H9 (cell line): ENCODE results near the gene ZNF474. TPM values are rescaled to one million over a fixed set of nuclear protein-coding genes. Genes with fewer than 3 reads are reported as not detected.

ENCODE experiments used
- DNase-seq: peaks from one replicate; pipeline ENCODE4 v3.0.0-alpha.2; 2017
- H2AFZ ChIP-seq: one replicate; pipeline ENCODE4 v1.6.1; 2013; ENCODE audit warnings: mild to moderate bottlenecking, low read length, control low read depth, moderate library complexity
- H2AK5ac ChIP-seq: 2 replicates; pipeline ENCODE4 v1.6.1; 2013; ENCODE audit warnings: low read length, control low read depth, mixed read lengths; ENCODE audit not compliant: insufficient read length
- H2BK120ac ChIP-seq: one replicate; pipeline ENCODE4 v1.6.1; 2013; ENCODE audit warnings: low read depth, mild to moderate bottlenecking, low read length, control low read depth, inconsistent platforms; ENCODE audit not compliant: poor library complexity, severe bottlenecking
- H2BK12ac ChIP-seq: 2 replicates; pipeline ENCODE4 v1.6.1; 2013; ENCODE audit warnings: low read length, control low read depth, mixed read lengths, low read depth; ENCODE audit not compliant: insufficient read length
- H2BK15ac ChIP-seq: 2 replicates; pipeline ENCODE4 v1.6.1; 2013; ENCODE audit warnings: low read depth, low read length, control low read depth
- H2BK20ac ChIP-seq: one replicate; pipeline ENCODE4 v1.6.1; 2013; ENCODE audit warnings: low read depth, mild to moderate bottlenecking, low read length, control low read depth, inconsistent platforms; ENCODE audit not compliant: poor library complexity, severe bottlenecking
- H2BK5ac ChIP-seq: 2 replicates; pipeline ENCODE4 v1.6.1; 2013; ENCODE audit warnings: low read length, control low read depth, mixed read lengths; ENCODE audit not compliant: insufficient read length
- H3K14ac ChIP-seq: 2 replicates; pipeline ENCODE4 v1.6.1; 2013; ENCODE audit warnings: low read length, control low read depth; ENCODE audit not compliant: insufficient read depth
- H3K18ac ChIP-seq: 2 replicates; pipeline ENCODE4 v1.6.1; 2013; ENCODE audit warnings: low read depth, mild to moderate bottlenecking, mixed read lengths, low read length, control low read depth; ENCODE audit not compliant: insufficient read length
- H3K23ac ChIP-seq: 2 replicates; pipeline ENCODE4 v1.6.1; 2013; ENCODE audit warnings: low read length, control low read depth, mixed read lengths, low read depth; ENCODE audit not compliant: insufficient read length
- H3K23me2 ChIP-seq: 2 replicates; pipeline ENCODE4 v1.6.1; 2013; ENCODE audit warnings: low read depth, mild to moderate bottlenecking, mixed read lengths, low read length, control low read depth; ENCODE audit not compliant: insufficient read length, poor library complexity, severe bottlenecking
- H3K27ac ChIP-seq: 2 replicates; pipeline ENCODE4 v1.5.1; 2013; ENCODE audit warnings: low read length, control low read depth, mixed read lengths, low read depth; ENCODE audit not compliant: insufficient read length
- H3K27me3 ChIP-seq: 2 replicates; pipeline ENCODE4 v1.6.1; 2013; ENCODE audit warnings: low read length, control low read depth, inconsistent platforms; ENCODE audit not compliant: insufficient read depth
- H3K4ac ChIP-seq: 2 replicates; pipeline ENCODE4 v1.6.1; 2013; ENCODE audit warnings: low read depth, mild to moderate bottlenecking, control low read depth, inconsistent platforms, low read length, moderate library complexity
- H3K4me1 ChIP-seq: 2 replicates; pipeline ENCODE4 v1.6.1; 2013; ENCODE audit warnings: low read length, control low read depth, inconsistent platforms; ENCODE audit not compliant: insufficient read depth
- H3K4me2 ChIP-seq: 2 replicates; pipeline ENCODE4 v1.6.1; 2013; ENCODE audit warnings: low read length, control low read depth, mixed read lengths; ENCODE audit not compliant: insufficient read length, insufficient read depth
- H3K56ac ChIP-seq: 2 replicates; pipeline ENCODE4 v1.6.1; 2013; ENCODE audit warnings: low read depth, mild to moderate bottlenecking, mixed read lengths, low read length, control low read depth; ENCODE audit not compliant: insufficient read length
- H3K79me1 ChIP-seq: 2 replicates; pipeline ENCODE4 v1.6.1; 2013; ENCODE audit warnings: low read depth, mild to moderate bottlenecking, moderate library complexity, low read length, control low read depth, inconsistent platforms; ENCODE audit not compliant: insufficient read depth, poor library complexity, severe bottlenecking
- H3K79me2 ChIP-seq: 2 replicates; pipeline ENCODE4 v1.6.1; 2013; ENCODE audit warnings: low read length, control low read depth, inconsistent platforms; ENCODE audit not compliant: insufficient read depth
- H3K9ac ChIP-seq: 2 replicates; pipeline ENCODE4 v1.6.1; 2013; ENCODE audit warnings: low read length, control low read depth, mixed read lengths; ENCODE audit not compliant: insufficient read length; ENCODE audit errors: extremely low read depth
- H3K9me3 ChIP-seq: one replicate; pipeline ENCODE4 v1.6.1; 2013; ENCODE audit warnings: low read depth, low read length, inconsistent platforms; ENCODE audit not compliant: control insufficient read depth
- H3T11ph ChIP-seq: one replicate; pipeline ENCODE4 v1.6.1; 2013; ENCODE audit warnings: mild to moderate bottlenecking, low read length, control low read depth, inconsistent platforms
- H4K20me1 ChIP-seq: one replicate; pipeline ENCODE4 v1.6.1; 2013; ENCODE audit not compliant: control insufficient read depth, insufficient read length, insufficient read depth
- H4K5ac ChIP-seq: 2 replicates; pipeline ENCODE4 v1.6.1; 2013; ENCODE audit warnings: low read depth, mild to moderate bottlenecking, mixed read lengths, low read length, control low read depth; ENCODE audit not compliant: insufficient read length
- H4K8ac ChIP-seq: replicated peaks from 2 replicates; pipeline ENCODE4 v1.6.1; 2013; ENCODE audit warnings: low read length, control low read depth, mixed read lengths, low read depth; ENCODE audit not compliant: insufficient read length
- H4K91ac ChIP-seq: 2 replicates; pipeline ENCODE4 v1.6.1; 2013; ENCODE audit warnings: low read depth, mild to moderate bottlenecking, moderate library complexity, mixed read lengths, low read length, control low read depth; ENCODE audit not compliant: insufficient read length
- H3K27ac Mint-ChIP-seq, 3 experiments: 2 replicates in 2 of 3; 3 replicates in 1 of 3; pipeline ENCODE4 v1.8.0; 2020 to 2021; ENCODE audit warnings: mixed read lengths in 3 of 3, mild to moderate bottlenecking in 1 of 3, moderate library complexity in 1 of 3
- H3K27me3 Mint-ChIP-seq: 2 replicates; pipeline ENCODE4 v1.8.0; 2021; ENCODE audit warnings: low read depth, mild to moderate bottlenecking, moderate library complexity, mixed read lengths
- H3K36me3 Mint-ChIP-seq, 3 experiments: 2 replicates in 2 of 3; 3 replicates in 1 of 3; pipeline ENCODE4 v1.8.0; 2020 to 2021; ENCODE audit warnings: low read depth in 3 of 3, mixed read lengths in 3 of 3; ENCODE audit not compliant: insufficient read depth in 1 of 3
- H3K4me1 Mint-ChIP-seq, 2 experiments: 2 replicates each; pipeline ENCODE4 v1.8.0; 2020; ENCODE audit warnings: mixed read lengths in 2 of 2
- H3K4me3 Mint-ChIP-seq, 2 experiments: 2 replicates in 1 of 2; 3 replicates in 1 of 2; pipeline ENCODE4 v1.8.0; 2020 to 2021; ENCODE audit warnings: mild to moderate bottlenecking in 2 of 2, mixed read lengths in 2 of 2, moderate library complexity in 1 of 2
- H3K9me3 Mint-ChIP-seq, 2 experiments: 2 replicates in 1 of 2; 3 replicates in 1 of 2; pipeline ENCODE4 v1.8.0; 2020; ENCODE audit warnings: mild to moderate bottlenecking in 2 of 2, mixed read lengths in 2 of 2, moderate library complexity in 1 of 2
- WGBS: extraction: QIAGEN DNeasy Blood & Tissue Kit; methylation state at CpG from one replicate; pipeline ENCODE4 v1.1.7; 2013; ENCODE audit warnings: missing lambda C conversion rate, low lambda C conversion rate, mixed read lengths; ENCODE audit not compliant: insufficient read length; ENCODE audit errors: extremely low coverage; 5-methylcytosine and 5-hydroxymethylcytosine counted together
- total RNA-seq: library from RNA; stranded (reverse); gene quantifications from 2 replicates; pipeline ENCODE4 v1.2.1, GENCODE V29; 2021
- TF ChIP-seq, protein P1 (sequence below): fragments of 200-600 bp; sonication (generic); conservative IDR thresholded peaks from 3 replicates; pipeline ENCODE4 v1.8.0; 2021; ENCODE audit warnings: antibody characterized with exemption, mild to moderate bottlenecking

ZNF474 gene
- total RNA-seq, 1 experiment from 2014 or later: not detected

DNA sequence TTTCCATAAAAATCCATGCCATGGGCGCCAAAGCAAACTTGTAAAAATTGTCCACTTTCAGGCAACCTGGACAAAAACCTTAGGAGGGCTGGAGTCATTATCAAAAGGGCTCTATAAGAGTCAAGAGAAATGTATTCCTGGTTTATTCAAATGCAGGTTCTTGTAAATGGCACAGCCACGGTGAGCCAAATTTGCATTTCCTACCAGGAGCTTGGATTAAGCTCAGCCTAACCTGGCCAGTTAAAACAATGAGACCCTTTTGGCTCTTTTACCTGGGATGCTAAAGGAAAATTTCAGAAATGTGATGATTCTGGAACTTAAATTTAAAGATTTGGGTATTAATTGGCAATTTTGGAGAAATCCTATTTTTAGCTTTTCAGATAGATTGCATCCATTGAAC lies 8.9 kb upstream of the ZNF474 start:
- no peak for DNase-seq
- Histone ChIP-seq H3K27ac (no peak overlapping the region), H2AK5ac (no peak overlapping the region)

More for the DNA sequence above, 8.9 kb upstream of the ZNF474 start:
- H3K23ac ChIP-seq: no peak overlapping the region
- H2BK5ac ChIP-seq: no peak overlapping the region
- Mint-ChIP-seq H3K27me3 (no peaks in the 10 kb centered on the region), H3K9me3 (no peaks in the 10 kb centered on the region; a peak in 1 of 5 replicates), H3K27ac (peak overlapping the region in 2 of 3 experiments; percentile 19 to 63; a peak in 1 of 7 replicates), H3K4me1 (peaks cover 21 to 23% of the 10 kb centered on the region in 2 experiments), H3K36me3 (no peaks in the 10 kb centered on the region), H3K4me3 (no peak overlapping the region)
- H3K4me1 ChIP-seq: peaks cover 7% of the 10 kb centered on the region; the same call in 1 of the 2 replicates
- H4K5ac ChIP-seq: no peak overlapping the region
- H2BK120ac ChIP-seq: no peak overlapping the region
- no peak overlapping the region for H3K14ac ChIP-seq
- H3K4ac ChIP-seq: no peak overlapping the region
- H4K91ac ChIP-seq: no peak overlapping the region
- no peaks in the 10 kb centered on the region for H3K23me2 ChIP-seq
- WGBS: no CpG with 5 or more reads among the region's 2 CpGs
- no peak overlapping the region for H2AFZ ChIP-seq
- no peak overlapping the region for H3K56ac ChIP-seq
- TF ChIP-seq, protein P1, sequence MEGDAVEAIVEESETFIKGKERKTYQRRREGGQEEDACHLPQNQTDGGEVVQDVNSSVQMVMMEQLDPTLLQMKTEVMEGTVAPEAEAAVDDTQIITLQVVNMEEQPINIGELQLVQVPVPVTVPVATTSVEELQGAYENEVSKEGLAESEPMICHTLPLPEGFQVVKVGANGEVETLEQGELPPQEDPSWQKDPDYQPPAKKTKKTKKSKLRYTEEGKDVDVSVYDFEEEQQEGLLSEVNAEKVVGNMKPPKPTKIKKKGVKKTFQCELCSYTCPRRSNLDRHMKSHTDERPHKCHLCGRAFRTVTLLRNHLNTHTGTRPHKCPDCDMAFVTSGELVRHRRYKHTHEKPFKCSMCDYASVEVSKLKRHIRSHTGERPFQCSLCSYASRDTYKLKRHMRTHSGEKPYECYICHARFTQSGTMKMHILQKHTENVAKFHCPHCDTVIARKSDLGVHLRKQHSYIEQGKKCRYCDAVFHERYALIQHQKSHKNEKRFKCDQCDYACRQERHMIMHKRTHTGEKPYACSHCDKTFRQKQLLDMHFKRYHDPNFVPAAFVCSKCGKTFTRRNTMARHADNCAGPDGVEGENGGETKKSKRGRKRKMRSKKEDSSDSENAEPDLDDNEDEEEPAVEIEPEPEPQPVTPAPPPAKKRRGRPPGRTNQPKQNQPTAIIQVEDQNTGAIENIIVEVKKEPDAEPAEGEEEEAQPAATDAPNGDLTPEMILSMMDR: no peak
- no peak overlapping the region for H3T11ph ChIP-seq
- H3K4me2 ChIP-seq: no peak overlapping the region
- no peak overlapping the region for H4K8ac ChIP-seq
- H3K9me3 ChIP-seq: no peaks in the 10 kb centered on the region
- H4K20me1 ChIP-seq: no peaks in the 10 kb centered on the region
- H2BK12ac ChIP-seq: no peak overlapping the region
- no peaks in the 10 kb centered on the region for H3K27me3 ChIP-seq
- H3K9ac ChIP-seq: no peak overlapping the region
- no peaks in the 10 kb centered on the region for H3K79me1 ChIP-seq
- no peak overlapping the region for H3K18ac ChIP-seq
- H2BK20ac ChIP-seq: no peak overlapping the region
- no peak overlapping the region for H2BK15ac ChIP-seq
- no peaks in the 10 kb centered on the region for H3K79me2 ChIP-seq
